Endothelial cell of umbilical vein (primary cell): ENCODE data around the gene PDE4B. TPM values are rescaled to one million over a fixed set of nuclear protein-coding genes. Genes with fewer than 3 reads are reported as not detected.

ENCODE experiments used
- BruUV-seq: library from RNA; stranded (reverse); fragments of 400-500 nt; replicated peaks from 2 replicates; lab custom pipeline; 2021; lab: Mats Ljungman, UMichigan
- CTCF ChIA-PET: fragments of 300-600, 350-600 bp; sonication (Branson Sonifier 250); formaldehyde crosslinking; loops from one replicate; lab custom pipeline; 2021; ENCODE audit warnings: antibody characterized with exemption, inconsistent platforms; lab: Charles Lee
- POLR2A ChIA-PET: fragments of 300-600, 350-600 bp; sonication (Branson Sonifier 250); formaldehyde crosslinking; loops from one replicate; lab custom pipeline; 2021; ENCODE audit warnings: antibody characterized with exemption, inconsistent platforms; lab: Charles Lee
- DNase-seq: peaks from one replicate; pipeline ENCODE4 v3.0.0-alpha.2; 2011; ENCODE audit warnings: low read depth, low spot score
- FAIRE-seq: peaks from 2 replicates; lab custom pipeline; 2011; peaks lifted over from hg19 to GRCh38; lab: Jason Lieb, UNC
- H2AFZ ChIP-seq: 2 replicates; pipeline ENCODE4 v1.6.0; 2012; ENCODE audit warnings: low read depth, low read length, control low read depth, inconsistent platforms
- H3K27ac ChIP-seq: 2 replicates; pipeline ENCODE4 v1.5.1; 2011; ENCODE audit warnings: low read depth, mild to moderate bottlenecking, control low read depth, low read length, moderate library complexity; ENCODE audit not compliant: insufficient read depth
- H3K27me3 ChIP-seq, 2 experiments: 2 replicates each; pipeline versions ENCODE4 v1.6.0 to v1.6.1; 2011; ENCODE audit warnings: low read length in 2 of 2, mixed read lengths in 1 of 2; ENCODE audit not compliant: control insufficient read depth in 2 of 2, insufficient read depth in 2 of 2
- H3K36me3 ChIP-seq, 2 experiments: 2 replicates in 1 of 2; 3 replicates in 1 of 2; pipeline ENCODE4 v1.5.1; 2011; ENCODE audit warnings: low read length in 2 of 2, mild to moderate bottlenecking in 1 of 2, moderate library complexity in 1 of 2; ENCODE audit not compliant: control insufficient read depth in 2 of 2, insufficient read depth in 2 of 2; ENCODE audit errors: extremely low read depth in 1 of 2
- H3K4me1 ChIP-seq: 3 replicates; pipeline ENCODE4 v1.5.1; 2011; ENCODE audit warnings: mild to moderate bottlenecking, low read length; ENCODE audit not compliant: control insufficient read depth, insufficient read depth; ENCODE audit errors: extremely low read depth
- H3K4me2 ChIP-seq: 2 replicates; pipeline ENCODE4 v1.6.1; 2011; ENCODE audit warnings: low read length, control low read depth, mixed read lengths; ENCODE audit not compliant: insufficient read depth
- H3K4me3 ChIP-seq, 3 experiments: fragments of 200-600 bp in 1 of 3; sonication (generic), shearing (Covaris generic) in 1 of 3; replicated peaks in 1 of 3; 2 replicates each; pipeline ENCODE4 v1.5.1; 2011 to 2016; ENCODE audit warnings: control low read depth in 3 of 3, low read length in 3 of 3, mild to moderate bottlenecking in 2 of 3, inconsistent platforms in 1 of 3, low read depth in 1 of 3, moderate library complexity in 1 of 3; ENCODE audit not compliant: insufficient read depth in 1 of 3
- H3K79me2 ChIP-seq: 2 replicates; pipeline ENCODE4 v1.6.0; 2012; ENCODE audit warnings: low read length, inconsistent platforms; ENCODE audit not compliant: control insufficient read depth, insufficient read depth
- H3K9ac ChIP-seq: replicated peaks from 2 replicates; pipeline ENCODE3; 2011; ENCODE audit warnings: low read length, control low read depth; ENCODE audit not compliant: insufficient read depth; ENCODE audit errors: extremely low read depth
- H3K9me1 ChIP-seq: replicated peaks from 3 replicates; pipeline ENCODE4 v1.6.0; 2011; ENCODE audit warnings: mild to moderate bottlenecking, low read length; ENCODE audit not compliant: control insufficient read depth, insufficient read depth; ENCODE audit errors: extremely low read depth
- H3K9me3 ChIP-seq: replicated peaks from 2 replicates; pipeline ENCODE4 v1.5.1; 2012; ENCODE audit warnings: low read length, inconsistent platforms; ENCODE audit not compliant: control insufficient read depth, insufficient read depth
- H4K20me1 ChIP-seq: replicated peaks from 2 replicates; pipeline ENCODE3; 2011; ENCODE audit warnings: mild to moderate bottlenecking, low read length; ENCODE audit not compliant: control insufficient read depth, insufficient read depth; ENCODE audit errors: extremely low read depth
- JUN ChIP-seq: IDR thresholded peaks from 2 replicates; pipeline ENCODE4 v1.6.1; 2011; ENCODE audit warnings: borderline replicate concordance, low read depth; ENCODE audit not compliant: insufficient read length, insufficient read depth
- MYC ChIP-seq: IDR thresholded peaks from one replicate; pipeline ENCODE4 v1.6.1; 2011; ENCODE audit warnings: mild to moderate bottlenecking, low read depth, low read length
- POLR2A ChIP-seq: IDR thresholded peaks from 2 replicates; pipeline ENCODE4 v1.6.1; 2012; ENCODE audit warnings: low read depth, mild to moderate bottlenecking, control low read depth, low read length
- dilution Hi-C: fragments of 300-500 bp; cut with MboI; formaldehyde crosslinking; loops from one replicate; pipeline ENCODE4 v1.15.0; 2019; ENCODE audit warnings: low sequenced_read_pairs; ENCODE audit not compliant: extremely low pct_ligation_motif_present
- intact Hi-C: fragments of 100-400 bp; cut with micrococcal nuclease; formaldehyde crosslinking; loops from one replicate; pipeline ENCODE4 v1.10.0; 2022
- polyA plus RNA-seq, 4 experiments: library from polyadenylated mRNA; depleted of rRNA in 3 of 4; stranded (reverse) in 3 of 4; unstranded in 1 of 4; fragments of >200 nt; gene quantifications; 2 replicates each; pipeline versions ENCODE4 v1.2.1 to v1.2.3, GENCODE V29; 2011 to 2012; ENCODE audit warnings: missing spikeins in 1 of 4
- total RNA-seq: library from RNA; stranded (reverse); gene quantifications from 2 replicates; pipeline ENCODE4 v1.2.3, GENCODE V29; 2021
- TF ChIP-seq, protein P1 (sequence below), 2 donors: IDR thresholded peaks; 1 replicate in 1 of 2; 2 replicates in 1 of 2; pipeline ENCODE4 v1.5.1; 2011; ENCODE audit warnings: low read length in 2 of 2, mild to moderate bottlenecking in 2 of 2, moderate library complexity in 2 of 2, control low read depth in 1 of 2, inconsistent platforms in 1 of 2, low read depth in 1 of 2; ENCODE audit not compliant: insufficient read depth in 1 of 2; ENCODE audit errors: extremely low read depth in 1 of 2

PDE4B gene
- total and polyA plus RNA-seq, 2 donors (not counting 3 experiments of a cell fraction or from before 2014, with no cell fraction given) = 63.5 to 69.8 TPM

DNA sequence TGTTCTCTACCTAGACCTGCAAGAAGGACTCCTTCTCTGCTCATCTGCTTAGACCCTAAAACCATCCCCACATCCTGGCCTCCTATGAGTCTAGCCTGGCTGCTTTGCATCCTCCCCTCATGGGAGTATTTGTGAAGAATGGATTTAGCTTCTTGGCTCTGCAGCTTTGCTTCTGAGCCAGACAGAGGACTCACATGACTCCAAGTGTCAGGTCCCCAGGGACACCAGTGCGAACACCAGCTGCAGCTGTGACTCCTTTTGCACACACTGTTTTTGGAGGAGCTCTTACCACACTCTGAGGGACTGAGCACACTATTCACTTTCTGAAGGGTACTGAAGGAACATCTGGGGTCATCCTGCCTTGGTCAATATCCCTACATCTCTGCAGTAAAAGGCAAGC, 609.5 kb downstream of the PDE4B start:
- Histone ChIP-seq H3K27ac (no peak overlapping the region), H3K9ac (no peak overlapping the region), H3K79me2 (no peaks in the 10 kb centered on the region), H2AFZ (no peak overlapping the region), H3K36me3 (no peaks in the 10 kb centered on the region), H3K4me2 (no peak overlapping the region), H3K9me1 (no peaks in the 10 kb centered on the region), H4K20me1 (no peaks in the 10 kb centered on the region), H3K9me3 (no peaks in the 10 kb centered on the region), H3K4me3 (no peak overlapping the region), H3K27me3 (no peaks in the 10 kb centered on the region), H3K4me1 (no peaks in the 10 kb centered on the region)
- TF ChIP-seq POLR2A (no peak), MYC (no peak)
- TF ChIP-seq, protein P1, sequence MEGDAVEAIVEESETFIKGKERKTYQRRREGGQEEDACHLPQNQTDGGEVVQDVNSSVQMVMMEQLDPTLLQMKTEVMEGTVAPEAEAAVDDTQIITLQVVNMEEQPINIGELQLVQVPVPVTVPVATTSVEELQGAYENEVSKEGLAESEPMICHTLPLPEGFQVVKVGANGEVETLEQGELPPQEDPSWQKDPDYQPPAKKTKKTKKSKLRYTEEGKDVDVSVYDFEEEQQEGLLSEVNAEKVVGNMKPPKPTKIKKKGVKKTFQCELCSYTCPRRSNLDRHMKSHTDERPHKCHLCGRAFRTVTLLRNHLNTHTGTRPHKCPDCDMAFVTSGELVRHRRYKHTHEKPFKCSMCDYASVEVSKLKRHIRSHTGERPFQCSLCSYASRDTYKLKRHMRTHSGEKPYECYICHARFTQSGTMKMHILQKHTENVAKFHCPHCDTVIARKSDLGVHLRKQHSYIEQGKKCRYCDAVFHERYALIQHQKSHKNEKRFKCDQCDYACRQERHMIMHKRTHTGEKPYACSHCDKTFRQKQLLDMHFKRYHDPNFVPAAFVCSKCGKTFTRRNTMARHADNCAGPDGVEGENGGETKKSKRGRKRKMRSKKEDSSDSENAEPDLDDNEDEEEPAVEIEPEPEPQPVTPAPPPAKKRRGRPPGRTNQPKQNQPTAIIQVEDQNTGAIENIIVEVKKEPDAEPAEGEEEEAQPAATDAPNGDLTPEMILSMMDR (IDR thresholded peaks at IDR 0.05; ENCODE audit: extremely low read depth in 1 of 2, insufficient read depth in 1 of 2, low read depth in 1 of 2, low read length in 2 of 2) = no peak
- intact Hi-C loops = no loop called here
- POLR2A ChIA-PET = no interaction called here
- DNase-seq (no peak), FAIRE-seq (no peak)
- CTCF ChIA-PET = interaction anchor here (1.3 to 1.8 kb wide), 4 partner anchors 8 to 44 kb away, joined by 3 to 5 read pairs (median 4); no protein-coding TSS in a partner anchor
- BruUV-seq = no TSS peak
- dilution Hi-C loops = no loop called here

DNA sequence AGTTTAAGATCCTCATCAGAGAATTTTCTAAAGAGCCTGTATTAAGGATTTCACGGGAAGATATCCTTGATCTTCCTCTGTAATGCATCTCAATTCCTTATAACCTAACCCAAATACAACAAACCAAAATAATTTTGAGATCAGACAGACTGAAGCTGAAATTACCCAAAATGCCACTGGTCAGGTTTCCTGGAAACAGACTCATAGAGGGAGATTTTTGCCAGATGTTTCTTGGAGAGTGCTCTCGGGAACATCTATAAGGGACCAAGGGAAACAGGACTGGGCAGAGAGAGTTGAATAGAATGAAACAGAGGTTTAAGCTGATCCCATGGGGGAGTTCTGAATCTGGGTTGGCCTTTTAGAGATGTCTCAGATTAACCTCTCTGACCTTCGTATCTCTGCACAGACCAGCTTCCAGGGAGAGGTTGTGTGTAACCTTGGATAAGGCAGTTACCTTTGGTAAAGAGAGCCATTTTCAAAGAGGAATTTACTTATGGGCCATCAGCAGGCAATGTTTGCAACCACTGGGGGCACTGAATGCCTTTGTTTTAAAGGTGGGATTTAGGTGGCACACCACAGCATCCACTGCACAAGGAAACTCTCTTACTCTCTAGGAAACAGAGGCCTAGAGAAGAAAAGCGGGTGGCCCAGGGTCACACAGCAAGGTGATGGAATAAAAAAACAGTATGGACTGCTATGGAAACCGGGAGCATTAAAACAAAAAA, 610.5 kb downstream of the PDE4B start:
- dilution Hi-C loops (no loop called here), intact Hi-C loops (no loop called here)
- Histone ChIP-seq H3K9ac (no peak overlapping the region), H3K4me2 (no peak overlapping the region), H3K4me3 (no peak overlapping the region), H4K20me1 (no peaks in the 10 kb centered on the region), H3K9me3 (no peaks in the 10 kb centered on the region), H3K9me1 (no peaks in the 10 kb centered on the region), H3K27ac (no peak overlapping the region), H2AFZ (no peak overlapping the region), H3K4me1 (no peaks in the 10 kb centered on the region), H3K27me3 (no peaks in the 10 kb centered on the region), H3K36me3 (no peaks in the 10 kb centered on the region), H3K79me2 (no peaks in the 10 kb centered on the region)
- BruUV-seq = no TSS peak
- CTCF ChIA-PET = interaction anchor here (0.7 to 1.8 kb wide), 4 partner anchors 9 to 43 kb away, joined by 3 to 5 read pairs (median 4); no protein-coding TSS in a partner anchor
- DNase-seq (no peak), FAIRE-seq (no peak)
- TF ChIP-seq JUN (no peak), MYC (no peak)
- TF ChIP-seq, protein P1 (IDR thresholded peaks at IDR 0.05; ENCODE audit: extremely low read depth in 1 of 2, insufficient read depth in 1 of 2, low read depth in 1 of 2, low read length in 2 of 2) = peak in 1 of 2 donors; percentile 2
- POLR2A ChIA-PET = no interaction called here
